Left ventricle myocardium inferior (tissue), 1 donor: ENCODE results near the gene RMC1. TPM values are rescaled to one million over a fixed set of nuclear protein-coding genes. Genes with fewer than 3 reads are reported as not detected.
"Not testable (repeated sequence)": the region's sequence is repeated elsewhere in the genome, so short reads cannot be mapped to it uniquely, and the experiment has no call there.

ENCODE experiments used
- DNase-seq: peaks from one replicate; pipeline ENCODE4 v3.0.0-alpha.2; 2020
- H3K27ac ChIP-seq: fragments of 200-600 bp; replicated peaks from 2 replicates; pipeline ENCODE4 v1.8.0; 2021
- H3K27me3 ChIP-seq: fragments of 200-600 bp; 2 replicates; pipeline ENCODE4 v1.8.0; 2021; ENCODE audit warnings: low read depth
- H3K36me3 ChIP-seq: fragments of 200-600 bp; 2 replicates; pipeline ENCODE4 v1.8.0; 2021
- H3K4me1 ChIP-seq: fragments of 200-600 bp; 2 replicates; pipeline ENCODE4 v1.8.0; 2021
- H3K4me3 ChIP-seq: fragments of 200-600 bp; 2 replicates; pipeline ENCODE4 v1.8.0; 2021; ENCODE audit warnings: mild to moderate bottlenecking, moderate library complexity
- H3K9me3 ChIP-seq: fragments of 200-600 bp; replicated peaks from 2 replicates; pipeline ENCODE4 v1.8.0; 2021
- CTCF ChIP-seq: fragments of 200-600 bp; IDR thresholded peaks from 2 replicates; pipeline ENCODE4 v1.8.0; 2021; ENCODE audit warnings: antibody characterized with exemption, mild to moderate bottlenecking, borderline replicate concordance
- intact Hi-C: fragments of 100-400 bp; cut with micrococcal nuclease; formaldehyde crosslinking; loops from one replicate; pipeline ENCODE4 v1.11.0; 2022
- total RNA-seq: library from RNA; stranded (reverse); fragmentation: NEBNext Ultra II Directional; extraction: Animal tissue kit (Norgen Biotek cat#: 25700); gene quantifications from one replicate; pipeline ENCODE4 v1.2.1, GENCODE V29; 2021
- donor health status: DM: no; HTN: yes; CAD: no; lungs with severe emphysema.

The RMC1 gene
- total RNA-seq, 1 donor from 2014 or later: 14.7 TPM

- no peak for DNase-seq
- Histone ChIP-seq H3K27ac (no peak overlapping the region), H3K4me1 (no peaks in the 10 kb centered on the region), H3K36me3 (peaks cover 91% of the 10 kb centered on the region), H3K27me3 (no peaks in the 10 kb centered on the region), H3K4me3 (no peak overlapping the region), H3K9me3 (no peaks in the 10 kb centered on the region)
- intact Hi-C loops: no loop called here
- no peak for TF ChIP-seq CTCF
Measured at GRCh38 chr18:23551978-23552377, 48.7 kb downstream of the RMC1 start.

- no peak for DNase-seq
- peaks cover 91% of the 10 kb centered on the region for H3K36me3 ChIP-seq
- H3K27me3 ChIP-seq: no peaks in the 10 kb centered on the region
- no peak for TF ChIP-seq CTCF
- H3K4me1 ChIP-seq: no peaks in the 10 kb centered on the region
- intact Hi-C loops: no loop called here
- no peaks in the 10 kb centered on the region for H3K9me3 ChIP-seq
- H3K27ac ChIP-seq: no peak overlapping the region
- H3K4me3 ChIP-seq: no peak overlapping the region
Measured at GRCh38 chr18:23552505-23552904, 49.2 kb downstream of the RMC1 start.

- no peak for DNase-seq
- no peak for TF ChIP-seq CTCF
- Histone ChIP-seq H3K27me3 (no peaks in the 10 kb centered on the region), H3K4me1 (no peaks in the 10 kb centered on the region), H3K27ac (no peak overlapping the region), H3K4me3 (no peak overlapping the region), H3K9me3 (no peaks in the 10 kb centered on the region), H3K36me3 (peaks cover 98% of the 10 kb centered on the region)
- intact Hi-C loops: no loop called here
Measured at GRCh38 chr18:23553887-23554286, 50.6 kb downstream of the RMC1 start.

- Histone ChIP-seq H3K36me3 (peaks cover 99% of the 10 kb centered on the region), H3K4me1 (no peaks in the 10 kb centered on the region), H3K27ac (no peak overlapping the region), H3K27me3 (no peaks in the 10 kb centered on the region), H3K4me3 (no peak overlapping the region), H3K9me3 (no peaks in the 10 kb centered on the region)
- DNase-seq: no peak
- intact Hi-C loops: no loop called here
- no peak for TF ChIP-seq CTCF
Measured at GRCh38 chr18:23556145-23556780, 53.0 kb downstream of the RMC1 start.

- intact Hi-C loops, H3K27me3 ChIP-seq, DNase-seq, H3K4me3 ChIP-seq, H3K27ac ChIP-seq, H3K4me1 ChIP-seq, H3K9me3 ChIP-seq: not testable (repeated sequence)
- H3K36me3 ChIP-seq: peaks cover 96% of the 10 kb centered on the region
Measured at GRCh38 chr18:23557511-23557910, 54.2 kb downstream of the RMC1 start.

GRCh38 chr18:23560186-23560585 lies 56.9 kb downstream of the RMC1 start:
- TF ChIP-seq CTCF: no peak

More at GRCh38 chr18:23560186-23560585, 56.9 kb downstream of the RMC1 start:
- DNase-seq: no peak
- peaks cover 85% of the 10 kb centered on the region for H3K36me3 ChIP-seq
- H3K4me3 ChIP-seq: no peak overlapping the region
- no peak overlapping the region for H3K27ac ChIP-seq
- H3K4me1 ChIP-seq: no peaks in the 10 kb centered on the region
- no peaks in the 10 kb centered on the region for H3K9me3 ChIP-seq
- intact Hi-C loops: no loop called here
- no peaks in the 10 kb centered on the region for H3K27me3 ChIP-seq
